GM19043 (cell line): ENCODE measurements around the gene PPP6R1.

ENCODE experiments used
- ATAC-seq: cut with Tn5 transposase; IDR thresholded peaks from one replicate; pipeline ENCODE4 v1.9.1; 2021; ENCODE audit warnings: low read depth; ENCODE audit not compliant: unreplicated experiment

Gene PPP6R1

DNA sequence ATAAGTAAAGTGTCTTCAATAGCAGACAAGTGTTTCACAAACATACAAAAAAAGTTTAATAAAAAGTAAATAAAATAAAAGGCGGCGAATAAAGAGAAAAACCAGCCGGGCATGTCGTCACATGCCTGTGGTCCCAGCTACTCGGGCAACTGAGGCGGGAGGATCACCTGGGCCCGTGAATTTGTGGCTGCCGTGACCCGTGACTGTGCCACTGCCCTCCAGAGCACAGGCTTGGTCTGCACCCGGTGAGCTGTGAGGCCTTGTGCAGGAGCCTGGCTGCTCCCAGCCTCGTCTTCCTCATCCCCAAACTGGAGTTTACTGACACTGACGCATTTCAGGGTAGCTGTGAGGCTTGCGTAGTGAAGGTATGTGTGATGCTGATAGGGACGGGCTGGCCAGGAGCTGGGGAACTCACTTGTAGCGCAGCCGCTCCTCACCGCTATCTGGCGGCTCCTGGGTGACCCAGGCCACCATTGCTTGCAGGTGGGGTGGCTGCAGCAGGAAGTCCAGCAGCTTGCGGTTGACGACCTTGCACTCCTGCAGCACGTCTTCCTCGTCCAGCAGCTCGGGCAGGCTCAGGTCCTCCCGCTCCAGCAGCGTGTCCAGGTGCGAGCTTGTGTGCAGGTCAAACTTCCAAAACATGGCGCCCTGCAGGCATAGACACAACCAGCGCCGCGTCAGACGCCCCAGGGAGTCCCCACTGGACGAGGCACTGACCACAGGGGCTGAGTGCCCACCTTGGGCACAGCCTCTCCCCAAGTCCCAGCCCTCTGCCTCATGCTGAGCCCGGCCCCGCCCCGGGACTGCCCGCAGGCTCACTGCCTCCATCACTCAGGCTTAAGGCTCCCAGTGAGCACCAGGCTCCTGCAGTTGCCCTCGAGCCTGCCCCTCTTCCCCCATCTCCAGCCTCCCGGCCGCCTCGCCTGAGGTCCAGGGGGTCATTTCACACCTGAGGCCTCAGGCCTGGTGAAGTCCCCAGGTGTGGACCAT, 12.1 kb downstream of the PPP6R1 start:
- no peak for ATAC-seq

DNA sequence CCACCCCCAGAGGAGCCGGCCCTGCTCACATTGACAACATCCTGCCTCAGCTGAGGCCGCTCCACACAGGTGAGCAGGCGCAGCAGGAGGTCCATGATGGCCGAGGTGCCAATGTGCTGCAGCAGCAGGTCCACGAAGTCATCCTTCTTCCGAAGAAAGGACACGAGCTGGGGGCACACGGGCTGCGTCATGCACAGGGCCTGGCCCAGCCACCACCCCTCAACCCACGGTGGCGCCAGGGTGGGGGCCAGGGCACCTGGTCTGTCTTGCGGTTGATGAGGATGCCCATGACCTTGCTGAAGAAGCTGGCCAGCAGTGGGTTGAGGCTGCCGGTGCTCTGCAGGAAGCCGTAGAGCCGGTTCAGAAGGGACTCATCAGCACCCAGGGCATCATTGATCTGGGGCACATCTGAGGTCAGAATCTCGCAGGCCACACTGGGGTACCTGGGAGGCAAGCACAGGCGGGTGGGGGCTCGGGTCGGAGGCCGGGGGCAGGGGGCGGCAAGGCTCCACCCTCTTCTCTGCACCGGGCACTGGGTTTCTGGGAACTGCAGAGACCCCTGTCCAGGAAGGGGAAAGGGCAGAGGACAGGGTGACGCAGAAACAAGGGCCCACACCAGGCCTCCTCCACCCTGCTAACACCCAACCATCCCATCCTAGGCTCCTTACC, 13.4 kb downstream of the PPP6R1 start:
- ATAC-seq, result no peak

DNA sequence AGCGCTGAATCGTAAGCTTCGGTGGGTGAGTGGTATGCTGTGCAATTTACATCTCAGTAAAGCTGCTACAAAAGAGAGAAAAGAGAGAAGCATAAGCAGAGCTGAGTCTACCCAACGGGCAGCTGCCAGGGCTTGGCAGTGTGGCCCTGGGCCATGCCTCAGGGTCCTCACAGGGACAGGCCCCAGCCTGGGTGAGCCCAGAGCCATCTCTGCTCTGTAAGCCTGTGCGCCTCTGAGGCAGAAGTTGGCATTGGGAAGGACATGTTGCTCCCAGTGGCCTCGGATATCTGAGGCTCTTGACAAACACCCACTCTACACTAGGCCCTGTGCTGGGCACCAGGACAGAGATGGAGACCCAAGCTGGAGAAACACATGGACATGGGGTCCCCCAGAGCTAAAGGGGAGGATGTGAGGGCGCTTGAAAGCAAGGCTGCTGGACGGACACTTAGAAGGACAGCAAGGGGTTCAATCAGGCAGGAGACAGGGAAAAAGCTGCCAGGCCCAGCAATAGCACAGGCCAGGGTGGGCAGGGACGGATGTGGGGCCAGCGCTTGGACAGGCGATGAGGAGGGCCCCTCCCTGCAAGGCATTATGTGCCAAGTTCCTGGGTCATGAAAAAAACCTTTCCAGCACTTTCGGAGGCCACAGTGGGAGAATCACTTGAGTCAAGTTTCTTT, 14.7 kb downstream of the PPP6R1 start:
- no peak for ATAC-seq

DNA sequence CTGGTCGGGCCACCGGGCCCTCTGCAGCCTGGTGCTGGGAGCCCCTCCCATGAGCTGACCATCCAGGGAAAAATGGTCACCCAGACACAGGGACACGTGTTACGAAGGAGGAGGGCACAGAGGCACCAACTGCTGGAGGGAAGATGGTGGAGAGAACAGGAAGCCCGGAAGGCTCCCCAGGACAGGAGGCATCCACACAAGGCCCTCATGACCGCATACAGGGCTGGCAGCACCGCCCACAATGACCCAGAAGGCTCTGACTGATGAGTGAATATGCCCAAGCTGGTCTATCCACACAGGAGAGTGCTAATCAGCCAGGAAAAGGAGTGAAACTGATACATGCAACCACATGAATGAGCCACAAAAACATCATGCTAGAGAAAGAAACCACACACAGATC, 16.3 kb downstream of the PPP6R1 start:
- ATAC-seq, result no peak

DNA sequence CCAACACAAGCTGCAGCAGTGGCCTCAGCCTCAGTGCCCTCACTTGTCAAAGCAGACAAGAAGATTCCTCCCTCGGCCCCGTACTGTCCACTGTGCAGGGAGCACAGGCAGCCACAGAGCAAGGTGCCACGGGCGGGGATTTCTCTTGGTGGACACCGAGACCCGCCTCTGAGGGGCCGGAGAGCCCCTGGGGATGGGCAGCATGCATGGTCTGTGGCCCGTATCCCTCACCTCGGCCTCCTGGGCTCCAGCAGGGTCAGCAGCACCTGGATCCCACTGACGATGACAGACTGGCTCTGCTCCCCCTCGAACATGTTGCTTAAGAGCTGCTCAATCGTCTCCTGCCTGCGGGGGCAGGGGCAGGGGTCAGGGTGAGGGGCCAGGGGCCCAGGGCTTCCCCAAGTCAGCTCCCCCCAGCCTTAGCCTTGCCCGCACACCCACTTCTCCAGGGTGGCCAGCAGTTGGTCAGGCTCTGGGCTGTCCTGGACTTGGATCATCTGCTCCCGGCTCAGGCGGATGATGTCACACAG, 16.8 kb downstream of the PPP6R1 start:
- no peak for ATAC-seq

DNA sequence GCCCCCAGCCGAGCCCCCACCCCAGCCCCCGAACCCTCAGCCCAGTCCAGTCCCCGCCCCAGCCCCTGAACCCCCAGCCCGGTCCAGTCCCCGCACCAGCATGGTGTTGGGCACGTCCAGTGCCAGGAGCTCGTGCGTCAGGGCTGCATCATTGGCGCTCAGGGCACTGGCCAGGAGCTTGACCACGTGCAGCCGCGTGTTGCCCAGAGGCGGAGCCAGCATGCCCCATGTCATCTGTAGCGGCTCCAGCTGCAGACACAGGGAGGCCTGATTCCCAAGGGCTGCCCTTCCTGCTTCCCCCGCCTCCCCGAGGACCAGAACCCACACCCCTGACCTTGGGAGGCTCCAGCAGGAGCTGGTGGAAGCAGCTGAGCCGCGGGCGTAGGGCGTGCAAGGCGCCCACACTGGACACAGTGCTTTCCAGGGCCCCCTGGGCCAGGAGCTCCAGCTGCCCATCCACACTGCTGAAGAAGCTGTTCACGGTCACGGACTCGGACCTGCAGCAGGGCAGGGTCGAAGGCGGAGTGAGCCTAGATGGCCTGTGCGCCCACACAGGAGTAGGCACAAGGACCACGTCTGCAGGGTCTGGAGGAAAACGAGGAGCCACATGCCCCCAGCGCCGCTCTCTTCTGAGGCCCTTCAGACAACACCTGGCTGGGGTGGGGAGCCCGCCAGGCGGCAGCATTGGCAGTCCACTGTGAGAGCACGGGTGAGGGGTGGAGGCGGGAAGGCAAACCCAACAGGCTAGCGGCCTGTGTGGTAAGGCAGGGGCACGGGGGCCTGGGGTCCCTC, 17.5 kb downstream of the PPP6R1 start:
- no peak for ATAC-seq

DNA sequence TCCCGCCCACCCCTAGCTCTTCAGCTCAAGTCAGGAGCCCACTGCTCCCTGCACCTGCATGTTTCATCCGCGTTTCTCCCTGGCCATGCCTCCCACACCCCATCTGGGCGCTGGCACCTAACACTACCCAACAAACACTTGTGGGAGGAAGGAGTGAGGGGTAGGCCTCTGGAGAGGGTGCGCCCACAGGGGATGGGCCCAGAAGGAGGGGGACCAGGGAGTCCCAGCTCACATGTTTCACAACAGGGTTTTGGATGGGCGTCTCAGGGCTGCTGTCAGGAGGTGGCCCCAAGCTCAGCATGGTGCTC, 18.1 kb downstream of the PPP6R1 start:
- ATAC-seq, result no peak

DNA sequence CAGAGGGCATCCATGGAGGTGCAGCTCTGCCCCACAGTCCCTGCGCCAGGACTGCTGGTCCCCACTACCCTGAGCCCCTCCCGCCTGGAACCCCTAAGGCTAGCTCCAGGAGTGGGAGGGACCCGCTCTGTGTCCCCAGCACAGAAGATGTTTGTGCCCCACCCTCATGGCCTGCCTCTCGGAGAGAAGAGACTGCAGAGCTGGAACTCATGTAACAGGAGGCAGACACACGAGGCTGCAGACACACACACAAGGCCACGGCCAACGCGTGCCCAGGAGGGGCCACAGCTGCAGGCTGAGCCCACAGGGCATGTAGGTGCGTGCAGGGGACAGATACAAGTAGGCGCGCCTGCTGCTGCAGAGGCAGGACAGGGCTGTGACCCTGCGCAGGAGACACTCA, 19.8 kb downstream of the PPP6R1 start:
- no peak for ATAC-seq

DNA sequence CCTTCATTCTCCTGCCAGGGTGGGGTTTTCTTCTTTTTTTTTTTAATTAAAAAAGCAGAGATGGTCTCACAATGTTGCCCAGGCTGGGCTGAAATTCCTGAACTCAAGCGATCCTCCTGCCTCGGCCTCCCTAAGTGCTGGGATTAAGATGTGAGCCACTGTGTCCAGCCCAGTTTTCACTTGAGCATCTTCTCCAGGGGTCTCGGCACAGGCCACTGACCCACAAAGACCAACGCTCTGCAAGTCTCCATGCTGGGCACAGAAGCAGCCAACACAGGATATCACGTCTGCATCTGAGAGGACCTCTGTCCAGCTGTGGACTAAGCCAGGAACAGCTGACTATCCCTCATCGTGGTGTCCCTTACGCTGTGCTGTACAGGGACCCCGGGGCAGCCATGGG, 20.8 kb downstream of the PPP6R1 start:
- no peak for ATAC-seq

DNA sequence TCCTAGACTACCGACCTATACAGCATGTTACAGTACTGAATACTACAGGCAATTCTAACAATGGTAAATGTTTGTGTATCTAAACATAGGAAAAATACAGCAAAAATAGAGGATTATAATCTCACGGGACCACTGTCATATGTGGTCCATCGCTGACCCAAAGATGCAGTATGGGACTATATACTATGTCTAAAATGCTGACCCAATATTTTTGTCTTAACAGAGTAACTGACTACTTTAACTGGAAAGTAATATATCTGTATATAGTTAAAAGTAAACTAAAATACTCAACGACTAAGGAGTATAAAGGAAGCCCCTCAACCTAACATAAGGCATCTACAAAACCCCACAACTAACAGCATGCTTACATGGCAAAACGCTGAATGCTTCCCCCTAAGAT, 25.8 kb downstream of the PPP6R1 start:
- ATAC-seq, result no peak

DNA sequence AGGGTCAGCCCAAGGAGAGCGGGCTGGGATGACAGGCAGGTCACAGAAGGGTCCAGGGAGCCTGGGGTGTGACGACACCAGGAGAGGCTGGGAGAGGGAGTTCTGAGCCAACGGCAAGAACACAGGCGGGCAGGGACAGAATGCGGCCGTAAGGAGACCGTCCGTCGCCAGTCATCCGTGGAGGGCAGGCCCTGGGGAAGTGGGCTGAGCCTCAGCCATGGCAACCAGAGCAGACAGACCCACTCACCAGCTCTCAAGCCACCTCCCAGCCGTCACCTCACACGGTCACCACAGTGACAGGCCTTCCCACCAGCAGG, 26.6 kb downstream of the PPP6R1 start:
- no peak for ATAC-seq

DNA sequence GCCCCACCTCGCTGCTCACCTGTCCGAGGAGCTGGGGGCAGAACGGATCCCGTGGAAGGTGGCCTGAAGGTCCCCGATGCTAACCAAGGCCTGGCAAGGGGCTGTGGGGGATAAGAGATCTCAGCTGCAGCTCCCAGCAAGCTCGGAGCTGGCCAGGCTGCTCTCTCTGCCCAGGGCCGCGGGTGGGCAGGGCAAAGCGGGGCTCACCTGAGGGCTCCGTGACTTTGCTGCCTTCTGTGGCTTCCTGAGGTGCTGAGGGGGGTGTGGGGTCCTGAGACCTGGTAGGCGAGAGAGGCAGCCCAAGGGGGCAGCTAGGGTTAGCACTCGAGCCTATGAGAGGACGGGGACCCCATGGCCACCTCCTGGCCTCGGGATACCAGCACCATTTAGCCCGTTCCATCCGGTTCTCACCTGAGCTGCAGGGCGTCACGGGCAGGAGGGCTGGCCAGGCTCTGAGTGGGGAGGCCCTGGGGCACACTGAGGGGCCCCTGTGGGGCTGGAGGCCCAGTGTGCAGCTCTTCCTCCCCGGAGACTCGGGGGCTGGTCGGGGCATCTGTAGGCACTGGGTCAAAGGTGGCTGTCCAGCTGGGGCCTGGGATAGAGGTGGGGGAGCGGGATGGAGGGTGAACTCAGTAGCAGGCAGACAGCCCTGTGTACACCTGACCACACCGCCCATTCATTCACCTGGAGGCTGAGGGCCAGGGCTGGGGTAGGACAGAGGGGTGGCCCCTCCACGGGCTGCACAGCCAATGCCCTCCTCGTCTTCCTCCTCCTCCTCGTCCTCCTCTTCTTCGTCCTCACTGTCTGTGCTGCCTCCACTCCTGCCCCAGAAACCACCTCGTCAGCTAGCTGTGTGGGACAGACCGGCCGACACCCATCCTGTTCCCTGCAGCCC, 27.2 kb downstream of the PPP6R1 start:
- no peak for ATAC-seq

DNA sequence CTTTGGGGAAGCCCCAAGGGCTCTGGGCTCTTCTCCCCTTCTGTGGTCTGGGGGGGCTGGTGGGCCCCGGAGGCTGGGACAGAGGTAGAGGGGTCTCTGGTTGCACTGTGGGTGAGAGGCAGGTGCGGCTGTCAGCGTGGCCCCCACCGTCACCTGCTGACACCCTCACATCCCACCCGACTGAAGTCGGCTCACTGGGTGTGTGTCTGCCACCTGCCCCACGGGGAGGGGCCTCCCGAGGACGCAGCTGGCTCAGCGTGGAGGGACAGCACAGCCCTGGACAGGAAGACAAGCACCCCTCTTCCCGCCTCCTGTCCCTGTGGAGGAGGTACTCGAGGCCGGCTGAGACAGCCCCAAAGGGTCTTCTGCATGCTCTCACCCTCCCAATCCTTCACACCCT, 28.0 kb downstream of the PPP6R1 start:
- no peak for ATAC-seq

DNA sequence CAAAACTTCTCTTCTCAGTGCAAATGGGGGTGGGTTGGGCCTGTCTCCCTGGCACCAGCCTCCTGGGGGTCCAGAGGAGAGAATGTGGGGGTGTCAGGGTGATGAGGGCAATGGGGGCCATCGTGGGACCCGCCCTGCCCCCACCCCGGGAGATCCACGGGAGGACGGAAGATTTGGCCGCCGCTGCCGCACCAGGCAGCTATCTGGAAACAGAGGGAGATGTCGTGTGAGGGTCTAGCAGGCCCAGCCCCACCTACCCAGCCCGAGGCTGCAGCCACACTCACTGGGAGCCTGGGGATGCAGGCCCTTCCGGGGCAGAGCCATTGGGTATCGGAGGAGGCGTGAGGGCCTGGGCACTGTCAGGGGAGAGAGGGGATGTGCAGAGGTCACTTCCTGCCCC, 28.5 kb downstream of the PPP6R1 start:
- ATAC-seq, result no peak

DNA sequence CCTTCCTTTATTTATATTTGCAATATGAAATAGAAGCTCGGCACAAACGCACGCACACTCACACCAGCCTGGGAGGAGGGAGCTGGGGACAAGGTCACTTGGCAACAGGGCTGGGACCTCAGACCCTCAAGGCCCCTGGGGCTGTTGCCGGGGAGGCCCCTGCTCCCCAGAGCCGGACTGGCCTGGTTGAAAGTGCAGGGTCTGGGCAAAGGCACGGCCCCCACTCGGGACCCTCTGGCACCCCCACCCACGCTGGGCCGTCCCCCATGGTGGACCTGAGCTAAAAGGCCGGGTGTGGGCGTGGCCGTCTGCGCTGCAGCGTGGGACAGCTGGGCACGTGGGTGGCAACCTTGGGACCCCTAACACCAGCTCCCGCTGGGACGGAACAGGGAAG, 29.0 kb downstream of the PPP6R1 start:
- ATAC-seq, result no peak

DNA sequence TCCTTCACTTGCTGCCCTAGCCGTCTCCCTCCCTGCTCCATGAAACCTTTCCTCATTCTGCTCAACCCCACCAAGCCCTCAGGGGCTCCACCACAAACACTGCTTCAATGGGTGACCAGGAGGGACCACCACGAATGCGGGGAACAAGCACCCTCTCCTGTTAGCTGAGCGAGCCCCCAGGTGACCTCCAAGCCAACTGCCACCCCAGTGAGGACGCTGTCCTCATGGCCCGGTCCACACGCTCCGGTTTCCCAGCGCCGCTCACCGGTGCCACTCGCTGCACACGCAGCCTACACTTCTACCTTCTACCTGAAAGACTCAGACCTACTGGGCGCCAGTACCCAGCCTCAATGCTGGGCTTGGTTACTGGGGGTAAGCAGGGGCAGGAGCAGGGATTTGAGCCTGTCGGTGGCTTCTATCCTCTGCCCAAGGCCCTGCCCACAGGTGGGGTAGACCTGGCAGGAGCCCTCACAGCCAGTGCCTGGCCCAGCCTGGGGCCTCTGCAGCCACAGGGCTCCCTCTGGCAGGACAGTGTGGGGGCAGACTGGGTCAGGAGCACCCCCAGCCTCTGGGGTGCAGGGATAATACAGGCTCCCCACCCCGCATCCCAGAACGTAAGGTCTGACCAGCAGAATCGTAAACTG, 29.6 kb downstream of the PPP6R1 start:
- no peak for ATAC-seq

DNA sequence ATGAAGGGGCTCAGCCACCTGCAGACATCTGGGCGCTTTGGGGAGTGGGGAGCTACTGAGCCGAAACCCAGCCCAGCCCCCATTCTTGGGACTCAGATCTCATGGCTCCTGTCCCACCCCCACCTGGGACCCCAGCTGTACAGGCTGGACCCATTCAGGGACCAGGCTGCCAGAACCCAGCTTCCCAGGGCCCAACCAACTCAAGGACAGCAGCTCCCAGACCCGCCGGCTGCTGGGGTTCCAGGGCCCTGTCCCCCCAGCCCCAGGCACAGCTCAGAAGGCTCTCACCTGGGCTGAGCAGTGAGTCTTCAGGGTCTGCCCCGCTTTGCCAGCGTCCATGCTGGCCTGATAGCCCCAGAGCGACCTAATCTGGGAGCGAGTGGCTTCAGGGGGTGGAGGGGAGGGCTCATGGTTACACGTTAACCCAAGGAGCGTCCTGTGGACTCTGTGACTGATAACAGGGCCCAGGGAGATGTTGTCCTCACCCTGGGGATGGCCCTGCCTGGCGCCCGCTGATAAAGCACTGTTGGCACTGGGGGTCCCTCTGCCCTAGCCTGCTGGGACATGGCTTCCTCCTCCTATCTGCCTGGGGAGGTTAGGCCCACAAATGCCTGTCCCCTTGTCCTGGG, 30.3 kb downstream of the PPP6R1 start, which contains the start of gene TMEM86B:
TMEM86B (minus strand) TSS at position 361 of the 629 bp plus-strand sequence; CDS start at position 339, 22 bp downstream.
- ATAC-seq, result no peak

DNA sequence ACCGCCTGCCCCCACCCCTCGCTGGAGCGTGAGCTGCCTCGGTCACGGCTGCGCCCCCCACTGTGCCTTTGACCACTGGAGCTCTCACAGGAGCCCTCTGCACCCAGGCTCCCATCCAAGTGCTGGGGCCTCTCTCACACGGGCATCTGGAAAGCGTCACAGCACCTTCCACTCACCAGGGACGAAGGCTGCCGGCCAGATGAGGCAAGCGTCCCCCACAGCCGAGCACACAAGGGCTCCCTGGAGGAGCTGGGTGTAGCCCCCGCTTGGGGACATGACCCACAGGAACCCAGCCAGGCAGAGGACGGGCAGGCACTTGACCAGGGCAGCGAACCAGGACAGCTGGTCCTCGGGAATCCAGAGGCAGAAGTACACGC, 30.8 kb downstream of the PPP6R1 start:
- no peak for ATAC-seq
